ELR (cell line): ENCODE data around the gene OSBPL9.
"Not testable (repeated sequence)": the region's sequence is repeated elsewhere in the genome, so short reads cannot be mapped to it uniquely, and the experiment has no call there.

ENCODE experiments used
- DNase-seq: peaks from one replicate; pipeline ENCODE4 v3.0.0-alpha.2; 2015; ENCODE audit warnings: low read depth

Gene OSBPL9

DNA sequence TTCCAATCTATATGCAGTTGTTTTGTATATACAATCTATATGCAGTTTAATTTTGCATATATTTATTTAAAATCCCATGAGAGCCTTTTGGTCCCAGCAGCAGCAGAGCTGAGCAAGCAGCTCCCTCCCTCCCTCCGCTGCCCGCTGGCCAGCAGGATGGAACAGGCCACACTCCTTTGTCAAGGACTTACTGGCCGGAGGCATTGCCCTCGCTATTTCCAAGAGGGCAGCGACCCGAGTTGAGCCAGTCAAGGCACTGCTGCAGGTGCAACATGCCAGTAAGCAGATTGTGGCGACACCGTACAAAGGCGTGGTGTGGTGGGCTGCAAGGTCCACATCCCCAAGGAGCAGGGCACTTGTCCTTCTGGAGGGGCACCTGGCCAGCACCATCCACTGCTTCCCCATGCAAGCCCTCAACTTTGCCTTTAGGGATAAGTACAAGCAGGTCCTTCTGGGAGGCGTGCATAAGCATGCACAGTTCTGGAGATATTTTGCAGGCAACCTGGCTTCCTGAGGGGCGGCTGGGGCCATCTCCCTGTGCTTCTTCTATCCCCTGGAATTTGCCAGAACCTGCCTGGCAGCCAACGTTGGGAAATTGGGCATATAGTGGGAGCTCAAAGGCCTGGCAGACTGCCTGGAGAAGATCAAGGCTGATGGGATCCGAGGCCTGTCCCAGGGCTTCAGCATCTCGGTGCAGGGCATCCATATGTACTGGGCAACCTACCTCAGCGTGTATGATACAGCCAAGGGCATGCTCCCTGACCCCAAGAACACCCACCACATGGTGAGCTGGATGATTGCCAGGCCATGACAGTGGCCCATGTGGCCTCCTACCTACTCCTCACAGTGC, 92.2 kb downstream of the OSBPL9 start:
- DNase-seq: no peak

GRCh38 chr1:51709951-51710350, 93.1 kb downstream of the OSBPL9 start:
- no peak for DNase-seq

DNA sequence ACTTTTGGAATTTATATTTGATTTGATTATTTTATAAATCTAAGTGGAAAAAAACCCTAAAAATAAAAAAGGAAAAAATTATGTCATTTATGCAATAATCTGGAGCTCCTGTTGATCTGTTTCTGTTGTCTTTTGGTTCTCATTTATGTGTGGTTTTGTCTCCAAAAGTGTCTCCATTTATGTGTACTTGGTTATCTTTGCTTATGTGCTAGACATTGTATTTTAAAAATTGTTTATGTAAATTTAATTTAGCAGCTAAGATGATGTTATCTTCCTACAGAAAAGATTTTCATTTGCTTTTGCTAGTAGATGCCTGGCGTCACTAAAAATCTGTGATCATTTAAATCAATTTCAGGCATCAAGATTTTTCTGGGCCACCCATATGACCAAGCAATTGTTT, 95.7 kb downstream of the OSBPL9 start:
- DNase-seq: no peak

- no peak for DNase-seq
These were observed 97.6 kb downstream of the OSBPL9 start for GRCh38 chr1:51714374-51715019.

DNA sequence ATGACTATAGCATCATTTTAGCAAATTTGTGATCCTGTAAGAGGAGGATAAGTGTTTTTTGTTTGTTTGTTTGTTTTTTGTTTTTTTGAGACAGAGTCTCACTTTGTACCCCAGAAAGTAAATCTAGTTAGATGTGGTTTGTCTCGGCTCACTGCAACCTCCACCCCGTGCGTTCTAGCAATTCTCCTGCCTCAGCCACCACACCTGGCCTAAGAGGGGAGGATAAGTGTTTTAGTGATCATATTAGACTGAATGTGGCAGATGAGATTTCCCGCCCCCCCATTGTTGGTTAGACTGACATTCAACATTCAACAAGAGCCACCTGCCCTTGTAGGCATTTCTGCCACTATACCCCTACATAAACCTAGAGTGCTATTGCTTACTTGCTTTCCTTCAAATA, 98.5 kb downstream of the OSBPL9 start:
- no peak for DNase-seq

GRCh38 chr1:51716746-51717145, 99.9 kb downstream of the OSBPL9 start:
- DNase-seq: no peak

- DNase-seq: no peak
These were observed 101.0 kb downstream of the OSBPL9 start for GRCh38 chr1:51717842-51718241.

GRCh38 chr1:51719146-51719545, 102.3 kb downstream of the OSBPL9 start:
- no peak for DNase-seq

DNA sequence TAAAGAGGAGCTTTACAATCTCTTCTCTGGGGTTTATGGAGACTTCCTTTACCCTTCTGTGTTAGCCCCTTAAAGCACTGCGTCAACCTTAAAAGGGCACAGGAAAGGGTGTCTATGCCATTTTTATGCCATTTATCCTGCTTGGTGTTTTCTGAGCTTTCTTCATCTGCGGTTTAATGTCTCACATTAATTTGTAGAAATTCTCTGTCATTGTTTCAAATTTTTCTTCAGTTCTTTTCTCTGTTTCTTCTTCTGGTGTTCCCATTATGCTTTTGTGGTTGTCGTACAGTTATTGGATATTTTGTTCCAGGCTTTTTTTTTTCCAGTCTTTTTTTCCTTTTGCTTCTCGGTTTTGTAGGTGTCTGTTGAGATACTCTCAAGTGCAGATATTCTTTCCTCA, 107.9 kb downstream of the OSBPL9 start:
- no peak for DNase-seq

DNA sequence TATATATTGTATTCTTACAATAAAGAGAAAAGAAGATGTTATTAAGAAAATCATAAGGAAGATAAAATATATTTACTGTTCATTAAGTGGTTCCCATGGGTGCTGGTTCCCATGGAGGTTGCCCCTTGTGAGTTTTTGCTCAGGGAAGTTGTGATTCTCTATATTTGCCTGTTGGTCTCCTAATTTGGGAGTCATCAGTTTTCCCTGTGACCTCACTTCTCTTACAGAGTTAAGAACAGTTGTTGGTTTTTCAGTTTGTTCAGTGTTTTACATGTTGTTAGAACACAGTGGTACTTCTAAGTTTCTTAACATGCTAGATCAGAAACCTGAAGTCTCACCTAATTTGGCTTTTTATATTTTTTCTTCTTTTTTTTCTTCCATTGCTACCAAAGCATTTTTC, 109.2 kb downstream of the OSBPL9 start:
- DNase-seq: no peak

GRCh38 chr1:51726544-51727225, 109.8 kb downstream of the OSBPL9 start:
- DNase-seq: no peak

GRCh38 chr1:51727366-51727765, 110.5 kb downstream of the OSBPL9 start:
- no peak for DNase-seq

DNA sequence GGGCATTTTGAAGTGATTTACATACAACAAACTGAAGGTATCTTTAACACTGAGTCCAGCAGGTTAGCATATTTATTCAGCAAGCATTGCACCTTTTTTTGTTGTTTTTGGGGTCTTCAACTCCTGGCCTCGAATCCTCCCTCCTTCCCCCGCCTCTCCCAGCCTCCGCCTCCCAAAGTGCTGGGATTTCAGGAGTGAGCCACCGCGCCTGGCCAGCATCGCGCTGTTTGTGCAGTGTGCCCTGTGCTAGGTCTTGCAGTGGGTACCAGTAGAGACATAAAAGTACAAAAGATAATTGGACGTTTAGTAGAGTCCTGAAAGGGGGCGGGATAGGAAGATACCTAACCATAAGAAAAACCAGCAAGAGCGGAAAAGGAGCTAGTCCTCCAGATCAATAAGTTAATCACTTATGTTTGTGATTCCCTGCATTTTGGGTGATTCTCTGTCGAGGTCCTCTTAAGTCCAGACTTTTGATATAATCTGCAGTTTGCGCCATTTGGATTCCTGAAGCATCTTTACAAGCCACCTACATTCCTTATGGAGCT, 111.8 kb downstream of the OSBPL9 start:
- no peak for DNase-seq

GRCh38 chr1:51729156-51729823, 112.4 kb downstream of the OSBPL9 start:
- DNase-seq: peak; percentile 97

DNA sequence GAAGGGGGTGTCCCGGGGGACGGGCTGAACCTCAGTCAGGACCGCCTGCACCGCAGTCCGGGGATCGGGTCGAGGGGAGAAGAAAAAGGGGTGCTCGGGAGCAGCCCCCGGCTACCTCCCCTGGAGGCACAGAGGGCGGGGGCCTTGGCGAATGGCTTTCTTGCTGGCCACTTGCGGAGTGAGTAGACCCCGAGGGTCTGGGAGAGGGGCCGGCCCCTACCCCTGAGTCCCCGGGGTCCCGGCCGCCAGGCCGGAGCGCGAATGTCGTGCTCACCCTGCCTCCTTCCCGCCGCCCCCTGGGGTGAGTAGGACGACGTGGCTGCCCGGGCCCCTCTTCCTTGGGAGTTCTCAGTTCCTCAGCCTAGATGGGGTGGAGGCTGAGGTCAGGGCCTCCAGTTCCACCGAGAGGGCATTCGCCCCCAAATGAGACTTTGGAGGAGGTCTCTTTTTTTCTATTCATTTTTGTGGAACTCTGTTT, 113.0 kb downstream of the OSBPL9 start:
- DNase-seq: peak; percentile 55

GRCh38 chr1:51731998-51732397, 115.1 kb downstream of the OSBPL9 start:
- no peak for DNase-seq

- no peak for DNase-seq
These were observed 116.0 kb downstream of the OSBPL9 start for GRCh38 chr1:51732701-51733425.

- not testable (repeated sequence) for DNase-seq
These were observed 116.5 kb downstream of the OSBPL9 start for GRCh38 chr1:51733426-51733774.

DNA sequence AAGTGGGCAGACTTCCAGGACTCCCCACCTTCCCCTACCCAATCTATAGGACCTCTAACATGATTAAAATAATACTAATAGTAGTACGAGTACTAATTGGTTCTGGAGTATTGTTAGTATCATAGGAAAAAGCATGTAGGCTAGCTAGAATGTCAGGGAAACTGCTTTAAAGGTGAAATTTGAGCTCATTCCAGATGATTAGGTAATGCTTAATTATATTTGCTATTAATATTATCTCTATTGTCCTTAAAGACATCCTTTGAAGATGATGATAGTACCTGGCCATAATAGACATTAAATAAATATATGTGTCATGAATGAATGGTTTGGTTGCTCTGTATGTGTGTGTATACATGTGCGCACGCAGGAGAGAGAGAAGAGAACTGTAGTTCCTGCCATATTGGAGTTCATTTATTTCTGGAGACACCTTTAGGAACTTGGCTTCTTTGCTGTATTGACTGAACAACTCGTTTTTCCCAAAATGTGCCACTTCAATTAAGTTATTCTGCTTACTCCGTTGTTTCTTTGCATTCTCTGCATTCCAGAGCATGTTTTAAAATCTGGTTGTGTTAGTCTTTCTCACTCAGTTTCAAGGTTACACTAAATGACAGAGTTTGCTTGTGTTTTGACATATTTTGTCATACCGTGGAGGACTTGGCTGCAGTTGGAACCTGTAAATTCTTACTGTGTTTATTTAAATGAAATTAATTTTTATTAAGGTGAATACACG, 117.1 kb downstream of the OSBPL9 start:
- DNase-seq: no peak

DNA sequence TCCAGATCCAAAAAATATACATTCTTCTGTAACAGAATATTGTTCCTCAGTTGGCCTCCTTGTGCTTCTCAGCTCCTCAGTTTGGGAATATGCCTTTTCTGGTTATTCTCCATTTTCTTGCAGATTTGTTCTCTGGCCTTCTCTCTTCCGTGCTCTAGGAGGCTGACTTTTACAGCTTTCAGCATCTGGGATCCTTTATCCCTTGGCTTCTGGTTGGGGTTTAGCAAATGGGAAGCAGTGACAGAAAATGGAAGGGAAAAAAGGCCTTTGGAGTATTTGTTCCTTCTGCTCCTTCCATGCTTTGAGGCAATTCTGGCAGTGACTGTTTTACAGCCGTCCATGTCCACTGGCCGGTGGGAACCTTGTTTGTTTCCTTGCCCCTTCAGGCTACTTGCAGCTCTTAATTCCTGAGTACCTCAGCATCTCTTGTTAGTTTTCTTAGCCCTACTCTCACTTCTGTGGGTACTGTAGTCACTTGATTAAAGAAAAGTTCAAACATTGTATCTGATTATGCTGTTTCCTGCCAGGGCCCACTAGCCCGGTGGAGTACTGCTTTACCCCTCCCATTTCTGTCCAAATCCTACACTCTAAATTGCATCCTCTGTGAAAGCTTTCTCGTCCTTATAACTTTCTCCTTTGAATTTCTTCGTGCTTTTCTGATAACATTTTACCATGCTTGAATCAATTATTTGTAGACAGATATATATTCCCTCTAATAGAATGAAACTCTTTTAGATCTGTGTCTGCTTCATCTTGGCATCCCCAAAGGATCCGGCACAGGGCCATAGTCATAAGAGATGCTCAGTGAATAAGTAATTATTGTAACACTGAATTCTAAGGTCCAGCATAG, 118.2 kb downstream of the OSBPL9 start:
- DNase-seq: no peak
